Osteocyte (in vitro differentiated cells): ENCODE results near the gene ANKRD34A. TPM values are rescaled to one million over a fixed set of nuclear protein-coding genes. Genes with fewer than 3 reads are reported as not detected.

Experiments
- DNase-seq: peaks from one replicate; pipeline ENCODE4 v3.0.0; 2021; ENCODE audit warnings: mixed read lengths; ENCODE audit not compliant: unreplicated experiment; ENCODE audit errors: extremely low spot score
- H3K27ac Mint-ChIP-seq: one replicate; pipeline ENCODE4 v1.8.0; 2021; ENCODE audit warnings: mild to moderate bottlenecking, mixed read lengths; ENCODE audit not compliant: unreplicated experiment
- H3K27me3 Mint-ChIP-seq: one replicate; pipeline ENCODE4 v1.8.0; 2021; ENCODE audit warnings: mixed read lengths; ENCODE audit not compliant: unreplicated experiment
- H3K36me3 Mint-ChIP-seq: one replicate; pipeline ENCODE4 v1.8.0; 2021; ENCODE audit warnings: mixed read lengths; ENCODE audit not compliant: unreplicated experiment
- H3K4me1 Mint-ChIP-seq: one replicate; pipeline ENCODE4 v1.8.0; 2021; ENCODE audit warnings: mixed read lengths; ENCODE audit not compliant: unreplicated experiment
- H3K4me3 Mint-ChIP-seq: one replicate; pipeline ENCODE4 v1.8.0; 2021; ENCODE audit warnings: mild to moderate bottlenecking, moderate library complexity, mixed read lengths; ENCODE audit not compliant: unreplicated experiment
- H3K9me3 Mint-ChIP-seq: one replicate; pipeline ENCODE4 v1.8.0; 2021; ENCODE audit warnings: mixed read lengths; ENCODE audit not compliant: unreplicated experiment
- long read RNA-seq: library from polyadenylated mRNA; unstranded; transcript quantifications from one replicate; pipeline ENCODE4 v2.0.0, GENCODE V29; 2021
- total RNA-seq: library from RNA; stranded (reverse); gene quantifications from 2 replicates; pipeline ENCODE4 v1.2.1, GENCODE V29; 2021
- TF ChIP-seq, protein P1 (sequence below): fragments of 200-600 bp; sonication (generic); IDR thresholded peaks from 2 replicates; pipeline ENCODE4 v1.5.0; 2021; ENCODE audit warnings: antibody characterized with exemption, mild to moderate bottlenecking, moderate library complexity

ANKRD34A gene
- 1.1 and 1.2 TPM in 2 replicates for total RNA-seq
- long read RNA-seq = 0 reads

DNA sequence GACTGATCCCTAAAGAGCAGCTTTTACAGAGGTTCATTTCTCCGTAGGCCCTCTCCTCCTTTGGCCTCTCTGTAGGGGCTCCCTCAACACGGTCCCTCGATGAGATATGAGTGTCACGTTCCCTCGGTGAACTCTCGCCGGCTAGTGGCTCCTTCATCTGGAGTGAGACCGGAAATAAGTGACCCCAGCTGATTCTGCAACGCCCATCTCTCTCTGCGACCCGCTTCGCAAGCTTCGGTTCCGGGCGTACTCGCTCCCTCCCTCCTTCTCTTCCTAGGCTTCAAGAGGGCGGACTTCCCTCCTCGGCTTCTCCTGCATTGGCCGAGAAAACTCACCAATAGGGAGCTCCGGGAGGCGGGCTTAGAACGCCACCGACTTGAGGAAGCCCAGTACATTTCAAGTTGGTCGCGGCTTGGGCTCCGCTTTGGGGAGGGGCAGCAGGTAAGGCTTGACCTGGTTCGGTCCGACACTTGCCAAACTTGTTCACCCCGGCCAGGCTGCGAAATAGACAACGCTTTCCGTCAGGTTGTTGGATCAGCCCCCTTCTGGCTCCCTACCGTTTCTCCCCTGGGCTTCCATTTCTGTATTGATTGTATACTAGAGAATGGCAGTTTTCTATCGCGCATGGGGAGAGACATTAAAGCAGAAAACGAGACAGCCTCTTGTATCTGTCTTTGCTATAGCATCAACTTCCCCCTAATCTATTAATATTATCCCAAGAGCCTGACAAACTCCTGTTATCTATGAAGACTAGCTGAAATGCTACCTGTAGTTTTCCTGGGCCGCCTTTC lies at the start of gene ANKRD34A, which contains the start of gene POLR3GL:
Gene ANKRD34A, minus strand, starts transcription at position 248 of the 791 bp plus-strand sequence. CDS start 2,816 bp downstream, outside the sequence.
Gene POLR3GL, plus strand, starts transcription at position 363 of the 791 bp plus-strand sequence. CDS start 10,176 bp downstream, outside the sequence.
- H3K36me3 Mint-ChIP-seq = peaks cover 5% of the 10 kb centered on the region
- H3K4me3 Mint-ChIP-seq = peak within 1 kb of the TSS; percentile 89
- DNase-seq = peak; percentile 94
- peaks cover 47% of the 10 kb centered on the region for H3K4me1 Mint-ChIP-seq
- H3K27me3 Mint-ChIP-seq = no peaks in the 10 kb centered on the region
- peaks cover 4% of the 10 kb centered on the region for H3K9me3 Mint-ChIP-seq
- TF ChIP-seq, protein P1, sequence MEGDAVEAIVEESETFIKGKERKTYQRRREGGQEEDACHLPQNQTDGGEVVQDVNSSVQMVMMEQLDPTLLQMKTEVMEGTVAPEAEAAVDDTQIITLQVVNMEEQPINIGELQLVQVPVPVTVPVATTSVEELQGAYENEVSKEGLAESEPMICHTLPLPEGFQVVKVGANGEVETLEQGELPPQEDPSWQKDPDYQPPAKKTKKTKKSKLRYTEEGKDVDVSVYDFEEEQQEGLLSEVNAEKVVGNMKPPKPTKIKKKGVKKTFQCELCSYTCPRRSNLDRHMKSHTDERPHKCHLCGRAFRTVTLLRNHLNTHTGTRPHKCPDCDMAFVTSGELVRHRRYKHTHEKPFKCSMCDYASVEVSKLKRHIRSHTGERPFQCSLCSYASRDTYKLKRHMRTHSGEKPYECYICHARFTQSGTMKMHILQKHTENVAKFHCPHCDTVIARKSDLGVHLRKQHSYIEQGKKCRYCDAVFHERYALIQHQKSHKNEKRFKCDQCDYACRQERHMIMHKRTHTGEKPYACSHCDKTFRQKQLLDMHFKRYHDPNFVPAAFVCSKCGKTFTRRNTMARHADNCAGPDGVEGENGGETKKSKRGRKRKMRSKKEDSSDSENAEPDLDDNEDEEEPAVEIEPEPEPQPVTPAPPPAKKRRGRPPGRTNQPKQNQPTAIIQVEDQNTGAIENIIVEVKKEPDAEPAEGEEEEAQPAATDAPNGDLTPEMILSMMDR = no peak
- H3K27ac Mint-ChIP-seq = peak within 1 kb of the TSS; percentile 98

DNA sequence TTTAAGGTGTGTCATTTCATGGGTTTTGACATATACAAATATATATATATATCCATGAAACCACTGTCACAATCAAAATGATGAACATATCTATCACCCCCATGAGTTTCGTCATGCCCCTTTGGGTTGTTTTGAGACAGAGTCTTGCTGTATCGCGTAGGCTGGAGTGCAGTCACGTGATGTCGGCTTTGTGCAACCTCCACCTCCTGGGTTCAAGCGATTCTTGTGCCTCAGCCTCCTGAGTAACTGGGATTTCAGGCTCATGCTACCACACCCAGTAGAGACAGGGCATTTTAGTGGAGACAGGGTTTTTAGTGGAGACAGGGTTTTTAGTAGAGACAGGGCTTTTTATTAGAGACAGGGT lies 49.2 kb upstream of the ANKRD34A start:
- peak overlapping the region; percentile 8 for H3K27ac Mint-ChIP-seq
- peaks cover 5% of the 10 kb centered on the region for H3K4me1 Mint-ChIP-seq
- no peaks in the 10 kb centered on the region for H3K9me3 Mint-ChIP-seq
- no peak overlapping the region for H3K4me3 Mint-ChIP-seq
- H3K36me3 Mint-ChIP-seq = no peaks in the 10 kb centered on the region
- no peak for DNase-seq
- peaks cover 23% of the 10 kb centered on the region for H3K27me3 Mint-ChIP-seq
- TF ChIP-seq, protein P1 = no peak

DNA sequence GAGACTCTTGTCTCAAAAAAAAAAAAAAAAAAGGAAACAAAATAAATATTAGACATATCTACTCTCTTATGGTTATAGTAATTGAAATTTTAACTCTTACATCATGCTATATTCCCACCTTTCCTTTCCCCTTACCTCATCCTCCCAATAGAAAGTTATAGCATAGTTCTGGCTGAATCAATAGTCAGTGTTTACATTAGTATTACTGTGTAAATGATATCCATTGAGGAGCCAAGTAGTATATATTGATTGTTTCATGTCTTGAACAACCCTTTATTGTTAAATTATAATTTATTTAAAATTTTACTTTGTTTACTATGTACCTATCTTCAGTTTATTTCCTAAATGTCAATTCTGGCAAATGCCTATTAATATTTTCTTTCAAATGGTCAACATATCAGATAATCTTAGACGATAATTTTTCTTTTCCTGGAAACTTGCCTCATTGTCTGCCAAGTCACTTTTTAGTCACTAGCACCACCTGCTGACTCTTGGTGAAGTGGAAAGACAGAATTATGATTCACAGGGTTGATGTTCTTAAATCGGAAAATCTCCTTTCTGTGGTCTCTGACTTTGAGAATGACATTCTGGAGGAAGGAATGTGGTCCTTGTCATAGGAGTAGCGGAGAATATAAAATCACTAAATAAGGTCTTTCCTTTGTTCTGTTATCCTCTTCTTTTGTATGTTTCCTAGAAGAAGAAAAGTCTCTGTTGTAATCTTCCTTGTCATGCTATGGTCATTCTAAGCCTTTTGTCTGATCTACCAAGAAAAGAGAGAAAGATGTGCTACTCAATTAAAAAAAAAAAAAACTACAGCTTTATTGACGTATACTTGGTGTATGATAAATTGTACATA lies 48.6 kb upstream of the ANKRD34A start:
- Mint-ChIP-seq H3K4me3 (no peak overlapping the region), H3K4me1 (peaks cover 5% of the 10 kb centered on the region), H3K27me3 (peaks cover 17% of the 10 kb centered on the region), H3K9me3 (no peaks in the 10 kb centered on the region), H3K36me3 (no peaks in the 10 kb centered on the region), H3K27ac (peak overlapping the region; percentile 8)
- TF ChIP-seq, protein P1 = peak; percentile 87
- DNase-seq = no peak

DNA sequence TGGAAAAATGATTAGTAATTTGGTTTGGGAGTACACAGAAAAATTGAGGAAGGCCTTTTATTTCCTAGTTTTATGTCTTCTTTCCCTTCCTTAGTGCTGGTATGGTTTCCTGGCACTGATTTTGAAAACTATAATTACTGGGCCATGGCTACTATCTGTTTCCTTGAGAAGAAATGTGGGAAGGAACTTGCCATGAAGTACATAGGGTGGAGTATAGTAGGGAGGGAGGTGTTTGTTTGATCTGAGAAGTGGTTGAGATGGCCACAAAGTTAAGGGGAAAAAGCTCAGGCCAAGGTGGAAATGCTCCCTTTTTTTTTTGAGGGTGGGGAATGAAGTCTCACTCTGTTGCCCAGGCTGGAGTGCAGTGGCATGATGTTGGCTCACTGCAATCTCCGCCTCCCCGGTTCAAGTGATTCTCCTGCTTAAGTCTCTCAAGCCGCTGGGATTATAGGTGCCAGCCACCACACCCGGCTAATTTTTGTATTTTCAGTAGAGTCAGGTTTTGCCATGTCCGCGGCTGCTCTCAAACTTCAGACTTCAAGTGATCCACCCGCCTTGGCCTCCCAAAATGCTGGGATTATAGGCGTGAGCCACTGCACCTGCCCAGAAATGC lies 45.9 kb upstream of the ANKRD34A start:
- Mint-ChIP-seq H3K4me1 (peaks cover 10% of the 10 kb centered on the region), H3K4me3 (no peak overlapping the region), H3K27ac (no peak overlapping the region), H3K36me3 (no peaks in the 10 kb centered on the region), H3K9me3 (no peaks in the 10 kb centered on the region), H3K27me3 (no peaks in the 10 kb centered on the region)
- no peak for DNase-seq
- TF ChIP-seq, protein P1 = no peak
